MCF 10A (cell line): Measurements from ENCODE around the gene NOL4L. TPM values are rescaled to one million over a fixed set of nuclear protein-coding genes. Genes with fewer than 3 reads are reported as not detected.

Experiments used
- BruUV-seq: library from RNA; stranded (reverse); fragments of 400-500 nt; replicated peaks from 2 replicates; lab custom pipeline; 2021; lab: Mats Ljungman, UMichigan
- CTCF ChIA-PET: fragments of 300-600 bp; sonication (Branson Sonifier 250); formaldehyde crosslinking; extraction: SDS; loops from one replicate; lab custom pipeline; 2021; ENCODE audit warnings: antibody characterized with exemption, inconsistent platforms; lab: Yijun Ruan, JAX
- POLR2A ChIA-PET: fragments of 300-600, 350-650 bp; sonication (Branson Sonifier 250); formaldehyde crosslinking; extraction: SDS; loops from one replicate; lab custom pipeline; 2020; ENCODE audit warnings: antibody characterized with exemption, inconsistent platforms; lab: Yijun Ruan, JAX
- DNase-seq: peaks from one replicate; pipeline ENCODE4 v3.0.0-alpha.2; 2018; ENCODE audit not compliant: unreplicated experiment
- H3K27ac Mint-ChIP-seq: one replicate; pipeline ENCODE4 v1.8.0; 2022; ENCODE audit warnings: mild to moderate bottlenecking, low read depth, mixed read lengths; ENCODE audit not compliant: unreplicated experiment
- H3K27me3 Mint-ChIP-seq: one replicate; pipeline ENCODE4 v1.8.0; 2022; ENCODE audit warnings: mixed read lengths; ENCODE audit not compliant: insufficient read depth, unreplicated experiment
- H3K36me3 Mint-ChIP-seq: one replicate; pipeline ENCODE4 v1.8.0; 2022; ENCODE audit warnings: mild to moderate bottlenecking, moderate library complexity, mixed read lengths; ENCODE audit not compliant: insufficient read depth, unreplicated experiment
- H3K4me1 Mint-ChIP-seq: one replicate; pipeline ENCODE4 v1.8.0; 2022; ENCODE audit warnings: mixed read lengths; ENCODE audit not compliant: insufficient read depth, unreplicated experiment
- H3K4me3 Mint-ChIP-seq: one replicate; pipeline ENCODE4 v1.8.0; 2022; ENCODE audit warnings: mild to moderate bottlenecking, moderate library complexity, mixed read lengths; ENCODE audit not compliant: unreplicated experiment
- H3K9me3 Mint-ChIP-seq: one replicate; pipeline ENCODE4 v1.8.0; 2022; ENCODE audit warnings: mixed read lengths; ENCODE audit not compliant: unreplicated experiment
- intact Hi-C: fragments of 100-400 bp; cut with micrococcal nuclease; formaldehyde crosslinking; loops from 2 replicates; pipeline ENCODE4 v1.14.1; 2022
- total RNA-seq: library from RNA; stranded (reverse); gene quantifications from 2 replicates; pipeline ENCODE4 v1.2.3, GENCODE V29; 2022
- TF ChIP-seq, protein P1 (sequence below): fragments of 200-600 bp; IDR thresholded peaks from one replicate; pipeline ENCODE4 v1.8.0; 2022; ENCODE audit warnings: antibody characterized with exemption, mild to moderate bottlenecking; ENCODE audit not compliant: unreplicated experiment

The NOL4L gene
- total RNA-seq, 1 experiment from 2014 or later, result 3.3 TPM

DNA sequence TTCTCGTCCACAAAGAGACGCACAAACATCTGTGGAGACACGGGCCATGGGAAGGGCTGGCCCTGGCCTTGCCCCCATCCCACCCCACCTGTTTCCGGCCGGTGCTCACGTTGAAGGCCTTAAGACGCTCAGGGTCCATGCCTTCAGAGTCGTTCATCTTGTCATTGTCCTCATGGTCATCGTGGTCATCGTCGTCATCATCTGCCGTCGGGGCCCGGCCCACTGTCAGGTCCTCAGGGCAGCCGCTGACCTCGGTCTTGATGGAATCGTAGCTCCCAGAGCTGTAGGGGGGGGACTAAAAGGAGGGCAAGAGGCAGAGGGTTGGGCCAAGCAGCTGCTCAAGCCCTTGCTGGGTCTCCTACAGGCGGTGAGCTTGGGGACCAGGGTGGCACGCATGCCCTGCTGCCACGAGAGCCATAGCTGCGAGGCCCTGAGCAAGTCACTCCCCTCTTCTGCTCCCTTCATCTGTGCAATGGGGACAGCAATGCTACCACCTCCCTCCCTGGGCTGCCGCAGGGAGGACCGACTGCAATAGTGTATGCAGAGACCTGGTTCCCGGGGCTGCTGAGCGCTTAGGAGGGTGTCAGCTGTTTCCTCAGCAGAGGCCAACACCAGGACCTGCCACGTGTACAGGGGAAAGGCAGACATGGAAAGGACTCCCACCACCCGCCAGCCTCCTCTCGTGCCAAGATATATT is 131.5 kb downstream of the NOL4L start:
- CTCF ChIA-PET, result interaction anchor here (1.2 kb wide), 1 partner anchor 14 kb away, joined by 4 read pairs; no protein-coding TSS in a partner anchor
- H3K27ac Mint-ChIP-seq, result no peak overlapping the region

DNA sequence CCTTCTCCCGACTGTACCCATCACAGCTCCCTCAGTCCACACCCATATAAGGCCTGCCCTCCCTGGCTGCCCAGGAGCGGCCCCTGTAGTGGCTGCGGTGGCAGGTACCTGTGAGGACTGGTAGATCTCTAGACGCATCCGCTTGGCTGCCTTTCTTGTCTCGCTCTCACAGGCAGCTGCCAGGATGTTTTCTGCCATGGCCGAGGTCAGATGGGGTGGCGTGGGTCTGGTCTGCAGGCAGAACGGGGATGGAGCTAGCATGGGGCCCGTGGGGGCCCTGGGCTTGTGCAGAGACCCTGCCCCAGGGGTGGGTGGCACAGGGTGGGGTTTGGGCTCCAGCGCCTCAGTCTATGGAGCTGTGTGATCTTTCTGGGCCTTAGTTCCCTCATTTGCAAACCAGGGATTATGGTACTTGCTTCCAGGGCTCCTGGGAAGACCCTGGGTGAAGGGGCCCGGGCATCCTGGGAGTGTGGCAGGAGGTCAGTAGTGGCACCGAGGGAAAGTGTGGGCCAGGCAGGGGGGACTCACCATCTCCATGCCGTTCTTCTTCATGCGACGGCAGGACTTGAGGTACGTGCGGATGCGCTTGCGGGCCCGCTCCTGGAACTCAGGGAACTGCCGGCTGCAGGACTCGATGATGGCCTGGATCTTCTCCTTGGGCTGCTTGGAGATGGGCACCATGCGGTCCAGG is 132.2 kb downstream of the NOL4L start:
- no TSS peak for BruUV-seq
- intact Hi-C loops, result no loop called here
- peaks cover 20% of the 10 kb centered on the region for H3K36me3 Mint-ChIP-seq
- ChIA-PET POLR2A (no interaction called here), CTCF (interaction anchor here (1.2 kb wide), 1 partner anchor 13 kb away, joined by 4 read pairs; no protein-coding TSS in a partner anchor)
- no peak overlapping the region for H3K27ac Mint-ChIP-seq
- H3K4me1 Mint-ChIP-seq, result no peaks in the 10 kb centered on the region
- H3K27me3 Mint-ChIP-seq, result no peaks in the 10 kb centered on the region
- H3K4me3 Mint-ChIP-seq, result no peak overlapping the region
- TF ChIP-seq, protein P1, sequence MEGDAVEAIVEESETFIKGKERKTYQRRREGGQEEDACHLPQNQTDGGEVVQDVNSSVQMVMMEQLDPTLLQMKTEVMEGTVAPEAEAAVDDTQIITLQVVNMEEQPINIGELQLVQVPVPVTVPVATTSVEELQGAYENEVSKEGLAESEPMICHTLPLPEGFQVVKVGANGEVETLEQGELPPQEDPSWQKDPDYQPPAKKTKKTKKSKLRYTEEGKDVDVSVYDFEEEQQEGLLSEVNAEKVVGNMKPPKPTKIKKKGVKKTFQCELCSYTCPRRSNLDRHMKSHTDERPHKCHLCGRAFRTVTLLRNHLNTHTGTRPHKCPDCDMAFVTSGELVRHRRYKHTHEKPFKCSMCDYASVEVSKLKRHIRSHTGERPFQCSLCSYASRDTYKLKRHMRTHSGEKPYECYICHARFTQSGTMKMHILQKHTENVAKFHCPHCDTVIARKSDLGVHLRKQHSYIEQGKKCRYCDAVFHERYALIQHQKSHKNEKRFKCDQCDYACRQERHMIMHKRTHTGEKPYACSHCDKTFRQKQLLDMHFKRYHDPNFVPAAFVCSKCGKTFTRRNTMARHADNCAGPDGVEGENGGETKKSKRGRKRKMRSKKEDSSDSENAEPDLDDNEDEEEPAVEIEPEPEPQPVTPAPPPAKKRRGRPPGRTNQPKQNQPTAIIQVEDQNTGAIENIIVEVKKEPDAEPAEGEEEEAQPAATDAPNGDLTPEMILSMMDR, result no peak
- H3K9me3 Mint-ChIP-seq, result no peaks in the 10 kb centered on the region
- no peak for DNase-seq

More for the DNA sequence above, 131.5 kb downstream of the NOL4L start:
- BruUV-seq, result no TSS peak
- no peaks in the 10 kb centered on the region for H3K9me3 Mint-ChIP-seq
- no peaks in the 10 kb centered on the region for H3K4me1 Mint-ChIP-seq
- no peak overlapping the region for H3K4me3 Mint-ChIP-seq
- DNase-seq, result no peak
- POLR2A ChIA-PET, result no interaction called here
- TF ChIP-seq, protein P1, result no peak
- intact Hi-C loops, result no loop called here
- no peaks in the 10 kb centered on the region for H3K27me3 Mint-ChIP-seq
- H3K36me3 Mint-ChIP-seq, result peaks cover 24% of the 10 kb centered on the region

DNA sequence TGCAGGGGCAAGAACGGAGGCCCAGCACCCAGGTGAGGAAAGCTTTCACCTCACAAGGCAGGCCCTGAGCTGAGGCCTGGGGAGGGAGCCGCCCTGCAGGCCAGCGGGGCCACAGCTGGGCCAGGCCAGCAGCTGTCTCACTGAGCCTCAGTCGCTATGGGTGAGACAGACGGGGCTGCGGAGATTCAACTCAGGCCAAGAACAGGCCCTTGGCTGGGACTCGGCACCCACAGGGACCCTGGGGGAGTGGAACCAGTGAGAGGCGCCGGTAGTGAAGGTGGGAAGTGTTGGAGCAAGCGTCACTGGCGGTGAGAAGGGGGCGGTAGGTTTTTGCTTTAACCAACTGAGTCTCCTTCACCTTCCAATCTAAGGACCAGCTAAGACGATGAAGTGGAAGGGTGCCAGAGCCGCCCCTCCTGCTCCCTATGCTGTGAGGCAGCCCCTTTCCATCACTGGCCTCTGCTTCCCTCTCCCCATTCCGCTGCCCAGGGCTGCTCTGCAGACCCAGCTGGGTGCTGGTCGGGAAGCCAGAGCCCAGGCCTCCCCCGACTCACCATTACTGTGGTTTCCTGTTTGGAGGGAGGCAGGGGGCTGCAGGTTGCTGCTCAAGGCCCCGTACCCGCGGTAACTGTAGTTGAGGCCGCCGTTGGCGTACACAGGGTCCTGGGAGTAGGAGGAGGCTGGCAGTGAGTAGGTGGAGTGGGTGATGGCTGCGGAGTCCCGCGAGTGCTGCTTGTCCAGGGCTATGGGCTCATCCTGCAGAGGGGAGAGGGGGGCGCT is 133.3 kb downstream of the NOL4L start:
- intact Hi-C loops, result no loop called here
- TF ChIP-seq, protein P1, result no peak
- CTCF ChIA-PET, result interaction anchor here (0.5 kb wide), 1 partner anchor 72 kb away, joined by 3 read pairs; no protein-coding TSS in a partner anchor
- Mint-ChIP-seq H3K4me3 (no peak overlapping the region), H3K4me1 (no peaks in the 10 kb centered on the region), H3K27me3 (no peaks in the 10 kb centered on the region), H3K9me3 (no peaks in the 10 kb centered on the region), H3K27ac (no peak overlapping the region), H3K36me3 (peaks cover 17% of the 10 kb centered on the region)
- POLR2A ChIA-PET, result no interaction called here
- BruUV-seq, result no TSS peak
- DNase-seq, result no peak

DNA sequence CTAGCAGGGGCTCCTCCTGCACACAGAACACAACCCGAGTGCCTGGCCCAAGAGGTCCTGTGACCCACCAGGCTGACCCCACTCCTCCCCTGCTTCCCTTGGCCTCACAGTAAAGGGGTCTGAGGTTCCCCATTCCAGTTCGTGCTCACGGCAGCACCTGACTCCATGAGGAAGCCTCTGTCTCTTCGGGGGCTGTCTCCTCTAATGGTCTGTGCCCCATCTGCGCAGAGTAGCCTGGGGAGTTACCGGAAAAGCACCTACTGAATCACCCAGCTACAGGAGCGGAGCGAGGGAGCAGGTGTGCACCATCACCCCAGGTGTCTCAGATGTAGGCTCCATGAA is 133.8 kb downstream of the NOL4L start:
- H3K36me3 Mint-ChIP-seq, result peaks cover 17% of the 10 kb centered on the region
- no peak for DNase-seq
- no peaks in the 10 kb centered on the region for H3K9me3 Mint-ChIP-seq
- no peak overlapping the region for H3K27ac Mint-ChIP-seq
- POLR2A ChIA-PET, result interaction anchor here (0.6 kb wide), 1 partner anchor 1449 kb away, joined by 3 read pairs; no protein-coding TSS in a partner anchor
- no TSS peak for BruUV-seq
- CTCF ChIA-PET, result interaction anchor here (0.5 kb wide), 1 partner anchor 114 kb away, joined by 3 read pairs; no protein-coding TSS in a partner anchor
- no peaks in the 10 kb centered on the region for H3K4me1 Mint-ChIP-seq
- no peak overlapping the region for H3K4me3 Mint-ChIP-seq
- no peaks in the 10 kb centered on the region for H3K27me3 Mint-ChIP-seq
- TF ChIP-seq, protein P1, result no peak
- intact Hi-C loops, result no loop called here
